SU-DHL-6 (cell line): ENCODE data around the gene LMBRD2.

Source experiments
- EZH2phosphoT487 ChIP-seq: fragments of 200-600 bp; sonication (generic), shearing (Covaris generic); conservative IDR thresholded peaks from 2 replicates; pipeline ENCODE4 v1.6.1; 2018; ENCODE audit warnings: mild to moderate bottlenecking, antibody characterized with exemption, low read length, moderate library complexity, mixed read lengths
- TF ChIP-seq, protein P1 (sequence below): fragments of 200-600 bp; sonication (generic); IDR thresholded peaks from one replicate; pipeline ENCODE4 v1.5.1; 2017; ENCODE audit warnings: antibody characterized with exemption, mild to moderate bottlenecking, low read length, moderate library complexity; ENCODE audit not compliant: insufficient read depth, poor library complexity, severe bottlenecking

DNA sequence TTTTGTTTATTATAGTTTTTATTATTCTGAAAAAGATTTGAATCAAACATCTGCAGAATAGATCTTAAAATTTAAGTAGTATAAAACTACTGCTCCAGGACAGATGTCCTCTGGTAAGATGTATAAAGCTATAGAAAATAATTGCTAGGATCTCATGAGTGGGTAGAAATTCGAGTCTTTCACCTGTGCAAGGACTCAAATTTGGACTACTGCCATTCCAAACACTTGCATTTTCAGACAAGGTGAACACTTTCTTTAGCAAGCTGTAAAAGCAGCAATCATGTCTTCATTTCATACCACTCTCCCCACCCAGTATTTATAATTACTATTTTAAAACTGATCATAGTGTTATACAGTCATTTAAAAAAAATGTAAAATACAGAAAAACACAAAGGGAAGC, 20.9 kb upstream of the LMBRD2 start:
- TF ChIP-seq, protein P1, sequence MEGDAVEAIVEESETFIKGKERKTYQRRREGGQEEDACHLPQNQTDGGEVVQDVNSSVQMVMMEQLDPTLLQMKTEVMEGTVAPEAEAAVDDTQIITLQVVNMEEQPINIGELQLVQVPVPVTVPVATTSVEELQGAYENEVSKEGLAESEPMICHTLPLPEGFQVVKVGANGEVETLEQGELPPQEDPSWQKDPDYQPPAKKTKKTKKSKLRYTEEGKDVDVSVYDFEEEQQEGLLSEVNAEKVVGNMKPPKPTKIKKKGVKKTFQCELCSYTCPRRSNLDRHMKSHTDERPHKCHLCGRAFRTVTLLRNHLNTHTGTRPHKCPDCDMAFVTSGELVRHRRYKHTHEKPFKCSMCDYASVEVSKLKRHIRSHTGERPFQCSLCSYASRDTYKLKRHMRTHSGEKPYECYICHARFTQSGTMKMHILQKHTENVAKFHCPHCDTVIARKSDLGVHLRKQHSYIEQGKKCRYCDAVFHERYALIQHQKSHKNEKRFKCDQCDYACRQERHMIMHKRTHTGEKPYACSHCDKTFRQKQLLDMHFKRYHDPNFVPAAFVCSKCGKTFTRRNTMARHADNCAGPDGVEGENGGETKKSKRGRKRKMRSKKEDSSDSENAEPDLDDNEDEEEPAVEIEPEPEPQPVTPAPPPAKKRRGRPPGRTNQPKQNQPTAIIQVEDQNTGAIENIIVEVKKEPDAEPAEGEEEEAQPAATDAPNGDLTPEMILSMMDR: no peak
- TF ChIP-seq EZH2phosphoT487: no peak
